Neural cell (in vitro differentiated cells): ENCODE measurements around the gene CDKAL1. TPM values are rescaled to one million over a fixed set of nuclear protein-coding genes. Genes with fewer than 3 reads are reported as not detected.

ENCODE experiments used
- H2AFZ ChIP-seq: fragments of 200-600, 300-800 bp; sonication (generic), shearing (Covaris generic); 2 replicates; pipeline ENCODE4 v1.6.0; 2014; ENCODE audit warnings: low read depth, mild to moderate bottlenecking, antibody characterized with exemption, low read length, moderate library complexity
- H3F3A ChIP-seq: fragments of 200-600 bp; shearing (Covaris generic); 2 replicates; pipeline ENCODE4 v1.6.1; 2016; ENCODE audit warnings: mild to moderate bottlenecking, moderate library complexity, mixed read lengths, antibody characterized with exemption, low read length; ENCODE audit not compliant: insufficient read depth, poor library complexity, severe bottlenecking
- H3K27ac ChIP-seq: fragments of 200-600, 300-800 bp; sonication (generic), shearing (Covaris generic); 2 replicates; pipeline ENCODE4 v1.5.1; 2014; ENCODE audit warnings: mild to moderate bottlenecking, low read length, moderate library complexity
- H3K27me3 ChIP-seq: fragments of 300-800, 200-600 bp; sonication (generic), shearing (Covaris generic); 2 replicates; pipeline ENCODE4 v1.6.0; 2014; ENCODE audit warnings: mild to moderate bottlenecking, low read depth, low read length, moderate library complexity; ENCODE audit not compliant: insufficient read depth
- H3K36me3 ChIP-seq: fragments of 300-800, 200-600 bp; sonication (generic), shearing (Covaris generic); 2 replicates; pipeline ENCODE4 v1.5.1; 2014; ENCODE audit warnings: mild to moderate bottlenecking, antibody characterized with exemption, low read length, moderate library complexity; ENCODE audit not compliant: insufficient read depth
- H3K4me2 ChIP-seq: fragments of 300-800, 200-600 bp; sonication (generic), shearing (Covaris generic); 2 replicates; pipeline ENCODE4 v1.6.0; 2014; ENCODE audit warnings: mild to moderate bottlenecking, low read length
- H3K4me3 ChIP-seq: fragments of 300-800, 200-600 bp; sonication (generic), shearing (Covaris generic); 2 replicates; pipeline ENCODE4 v1.5.1; 2014; ENCODE audit warnings: mild to moderate bottlenecking, low read length, moderate library complexity
- H3K79me2 ChIP-seq: fragments of 200-600 bp; shearing (Covaris generic); replicated peaks from 2 replicates; pipeline ENCODE4 v1.6.0; 2014; ENCODE audit warnings: mild to moderate bottlenecking, low read length, moderate library complexity; ENCODE audit not compliant: insufficient read depth
- H3K9ac ChIP-seq: fragments of 300-800, 200-600 bp; sonication (generic), shearing (Covaris generic); 2 replicates; pipeline ENCODE4 v1.6.1; 2016; ENCODE audit warnings: mild to moderate bottlenecking, low read length, mixed read lengths
- H3K9me2 ChIP-seq: fragments of 200-600 bp; shearing (Covaris generic); 2 replicates; pipeline ENCODE4 v1.6.1; 2016; ENCODE audit warnings: mild to moderate bottlenecking, low read length, mixed read lengths; ENCODE audit not compliant: insufficient read depth
- H3K9me3 ChIP-seq: fragments of 200-600, 300-800 bp; sonication (generic), shearing (Covaris generic); 2 replicates; pipeline ENCODE4 v1.6.1; 2016; ENCODE audit warnings: mild to moderate bottlenecking, mixed run types, low read length, moderate library complexity, mixed read lengths
- H4K20me1 ChIP-seq: fragments of 200-600 bp; shearing (Covaris generic); 2 replicates; pipeline ENCODE4 v1.6.1; 2016; ENCODE audit warnings: mild to moderate bottlenecking, mixed run types; ENCODE audit not compliant: insufficient read depth
- CTCF ChIP-seq: fragments of 450-650 bp; IDR thresholded peaks from 2 replicates; pipeline ENCODE4 v1.5.1; 2014; ENCODE audit warnings: antibody characterized with exemption, mild to moderate bottlenecking, moderate library complexity; ENCODE audit not compliant: poor library complexity, severe bottlenecking
- EP300 ChIP-seq: fragments of 450-650 bp; conservative IDR thresholded peaks from 2 replicates; pipeline ENCODE4 v1.6.1; 2014; ENCODE audit warnings: antibody characterized with exemption, mild to moderate bottlenecking, moderate library complexity; ENCODE audit not compliant: poor library complexity, severe bottlenecking
- EZH2 ChIP-seq: fragments of 200-600, 300-800 bp; shearing (Covaris generic), sonication (generic); IDR thresholded peaks from 2 replicates; pipeline ENCODE4 v1.6.1; 2014; ENCODE audit warnings: antibody characterized with exemption, low read length, borderline replicate concordance, mild to moderate bottlenecking; ENCODE audit not compliant: insufficient read depth, poor library complexity, severe bottlenecking
- MXI1 ChIP-seq: fragments of 450-650 bp; conservative IDR thresholded peaks from 2 replicates; pipeline ENCODE4 v1.6.1; 2014; ENCODE audit warnings: antibody characterized with exemption, mild to moderate bottlenecking; ENCODE audit not compliant: poor library complexity, severe bottlenecking
- POLR2AphosphoS5 ChIP-seq: IDR thresholded peaks from 2 replicates; pipeline ENCODE4 v1.6.1; 2012
- RAD21 ChIP-seq: fragments of 450-650 bp; conservative IDR thresholded peaks from 2 replicates; pipeline ENCODE4 v1.6.1; 2014; ENCODE audit warnings: antibody characterized with exemption, mild to moderate bottlenecking, moderate library complexity
- SMC3 ChIP-seq: fragments of 450-650 bp; conservative IDR thresholded peaks from 2 replicates; pipeline ENCODE4 v1.6.1; 2014; ENCODE audit warnings: antibody characterized with exemption, mild to moderate bottlenecking, moderate library complexity; ENCODE audit not compliant: poor library complexity
- TAF1 ChIP-seq: IDR thresholded peaks from 2 replicates; pipeline ENCODE4 v1.6.1; 2012; ENCODE audit warnings: low read depth
- polyA plus RNA-seq: library from polyadenylated mRNA; depleted of rRNA; stranded (reverse); fragments of >200 nt; gene quantifications from 2 replicates; pipeline ENCODE4 v1.2.3, GENCODE V29; 2014
- TF ChIP-seq, protein P1 (sequence below): IDR thresholded peaks from 2 replicates; pipeline ENCODE4 v1.6.1; 2012; ENCODE audit warnings: borderline replicate concordance

CDKAL1 gene
- polyA plus RNA-seq, 1 donor from 2014 or later = 10.7 TPM

- H4K20me1 ChIP-seq = no peaks in the 10 kb centered on the region
- H2AFZ ChIP-seq = no peak overlapping the region
- H3K79me2 ChIP-seq = peaks cover 33% of the 10 kb centered on the region
- H3F3A ChIP-seq = no peaks in the 10 kb centered on the region
- no peaks in the 10 kb centered on the region for H3K9me2 ChIP-seq
- no peak overlapping the region for H3K27ac ChIP-seq
- H3K9ac ChIP-seq = no peak overlapping the region
- no peaks in the 10 kb centered on the region for H3K9me3 ChIP-seq
- H3K27me3 ChIP-seq = no peaks in the 10 kb centered on the region
- H3K4me2 ChIP-seq = no peak overlapping the region
- TF ChIP-seq POLR2AphosphoS5 (no peak), SMC3 (peak; percentile 22), MXI1 (no peak), CTCF (no peak)
- no peaks in the 10 kb centered on the region for H3K36me3 ChIP-seq
- no peak overlapping the region for H3K4me3 ChIP-seq
Observed at GRCh38 chr6:20565342-20565741, 31.1 kb downstream of the CDKAL1 start.

GRCh38 chr6:20566109-20566508, 31.9 kb downstream of the CDKAL1 start:
- Histone ChIP-seq H3K79me2 (peaks cover 33% of the 10 kb centered on the region), H3K27me3 (no peaks in the 10 kb centered on the region), H3K4me3 (no peak overlapping the region), H3F3A (no peaks in the 10 kb centered on the region), H3K9me3 (no peaks in the 10 kb centered on the region), H3K9ac (no peak overlapping the region), H3K9me2 (no peaks in the 10 kb centered on the region), H2AFZ (no peak overlapping the region), H3K36me3 (no peaks in the 10 kb centered on the region), H3K27ac (no peak overlapping the region), H3K4me2 (no peak overlapping the region), H4K20me1 (no peaks in the 10 kb centered on the region)
- TF ChIP-seq TAF1 (no peak), EZH2 (no peak), EP300 (no peak), CTCF (no peak), SMC3 (no peak), MXI1 (no peak), POLR2AphosphoS5 (no peak), RAD21 (no peak)
- TF ChIP-seq, protein P1, sequence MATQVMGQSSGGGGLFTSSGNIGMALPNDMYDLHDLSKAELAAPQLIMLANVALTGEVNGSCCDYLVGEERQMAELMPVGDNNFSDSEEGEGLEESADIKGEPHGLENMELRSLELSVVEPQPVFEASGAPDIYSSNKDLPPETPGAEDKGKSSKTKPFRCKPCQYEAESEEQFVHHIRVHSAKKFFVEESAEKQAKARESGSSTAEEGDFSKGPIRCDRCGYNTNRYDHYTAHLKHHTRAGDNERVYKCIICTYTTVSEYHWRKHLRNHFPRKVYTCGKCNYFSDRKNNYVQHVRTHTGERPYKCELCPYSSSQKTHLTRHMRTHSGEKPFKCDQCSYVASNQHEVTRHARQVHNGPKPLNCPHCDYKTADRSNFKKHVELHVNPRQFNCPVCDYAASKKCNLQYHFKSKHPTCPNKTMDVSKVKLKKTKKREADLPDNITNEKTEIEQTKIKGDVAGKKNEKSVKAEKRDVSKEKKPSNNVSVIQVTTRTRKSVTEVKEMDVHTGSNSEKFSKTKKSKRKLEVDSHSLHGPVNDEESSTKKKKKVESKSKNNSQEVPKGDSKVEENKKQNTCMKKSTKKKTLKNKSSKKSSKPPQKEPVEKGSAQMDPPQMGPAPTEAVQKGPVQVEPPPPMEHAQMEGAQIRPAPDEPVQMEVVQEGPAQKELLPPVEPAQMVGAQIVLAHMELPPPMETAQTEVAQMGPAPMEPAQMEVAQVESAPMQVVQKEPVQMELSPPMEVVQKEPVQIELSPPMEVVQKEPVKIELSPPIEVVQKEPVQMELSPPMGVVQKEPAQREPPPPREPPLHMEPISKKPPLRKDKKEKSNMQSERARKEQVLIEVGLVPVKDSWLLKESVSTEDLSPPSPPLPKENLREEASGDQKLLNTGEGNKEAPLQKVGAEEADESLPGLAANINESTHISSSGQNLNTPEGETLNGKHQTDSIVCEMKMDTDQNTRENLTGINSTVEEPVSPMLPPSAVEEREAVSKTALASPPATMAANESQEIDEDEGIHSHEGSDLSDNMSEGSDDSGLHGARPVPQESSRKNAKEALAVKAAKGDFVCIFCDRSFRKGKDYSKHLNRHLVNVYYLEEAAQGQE = no peak
